ENCODE data around the gene IMMP2L. TPM values are rescaled to one million over a fixed set of nuclear protein-coding genes. Genes with fewer than 3 reads are reported as not detected.
A peak's percentile ranks its signal among the peaks of the same experiment; 100 is the strongest.

Gene IMMP2L
- total RNA-seq, 4 donors from 2014 or later, result 12.0 to 22.2 (median 17.5) TPM

- no peak overlapping the region for H3K4me3 ChIP-seq
- no peak overlapping the region for H3K27ac ChIP-seq (replicated peaks in 1 of 4)
- TF ChIP-seq CTCF (IDR thresholded peaks at IDR 0.05) (no peak), POLR2AphosphoS5 (IDR thresholded peaks at IDR 0.05) (no peak), EP300 (IDR thresholded peaks at IDR 0.05) (no peak), POLR2A (IDR thresholded peaks at IDR 0.05; ENCODE audit: low read depth) (no peak)
- H3K36me3 ChIP-seq, result no peaks in the 10 kb centered on the region
- H3K4me1 ChIP-seq, result peaks cover 6 to 46% (median 39%) of the 10 kb centered on the region in 4 donors
- no peaks in the 10 kb centered on the region for H3K27me3 ChIP-seq
- no peaks in the 10 kb centered on the region for H3K9me3 ChIP-seq
- intact Hi-C loops (cut with DNase I), result loop anchor here (10.0 kb wide), 1 partner anchor 470 kb away; the partner anchor contains the start of gene IMMP2L
- DNase-seq (ENCODE audit: extremely low spot score), result no peak
- 64% methylated on average over 1 of the region's 1 CpG for WGBS
Observed at GRCh38 chr7:111094419-111094818, 467.9 kb downstream of the IMMP2L start.

- no peak overlapping the region for H3K27ac ChIP-seq (replicated peaks in 1 of 4)
- DNase-seq (ENCODE audit: extremely low spot score), result no peak
- H3K4me3 ChIP-seq, result no peak overlapping the region
- no peaks in the 10 kb centered on the region for H3K9me3 ChIP-seq
- no peak for TF ChIP-seq POLR2AphosphoS5 (IDR thresholded peaks at IDR 0.05)
- TF ChIP-seq CTCF (IDR thresholded peaks at IDR 0.05), result no peak
- TF ChIP-seq POLR2A (IDR thresholded peaks at IDR 0.05; ENCODE audit: low read depth), result no peak
- no peak for TF ChIP-seq EP300 (IDR thresholded peaks at IDR 0.05)
- WGBS, result 85% methylated on average over 4 of the region's 4 CpGs
- no peaks in the 10 kb centered on the region for H3K36me3 ChIP-seq
- H3K4me1 ChIP-seq, result peaks cover 6 to 44% (median 39%) of the 10 kb centered on the region in 4 donors
- H3K27me3 ChIP-seq, result no peaks in the 10 kb centered on the region
- intact Hi-C loops (cut with DNase I), result loop anchor here (10.0 kb wide), 1 partner anchor 471 kb away; the partner anchor contains the start of gene IMMP2L
Observed at GRCh38 chr7:111093496-111093895, 468.8 kb downstream of the IMMP2L start.

GRCh38 chr7:111092406-111093236, 469.7 kb downstream of the IMMP2L start:
- 42% methylated on average over 2 of the region's 2 CpGs for WGBS
- intact Hi-C loops (cut with DNase I), result loop anchor here (10.0 kb wide), 1 partner anchor 472 kb away; the partner anchor contains the start of gene IMMP2L
- Histone ChIP-seq H3K27ac (replicated peaks in 1 of 4) (no peak overlapping the region), H3K9me3 (no peaks in the 10 kb centered on the region), H3K4me1 (peaks cover 6 to 39% (median 33%) of the 10 kb centered on the region in 4 donors), H3K27me3 (no peaks in the 10 kb centered on the region), H3K36me3 (no peaks in the 10 kb centered on the region), H3K4me3 (peak overlapping the region; percentile 46 to 55 (median 48))
- TF ChIP-seq POLR2A (IDR thresholded peaks at IDR 0.05; ENCODE audit: low read depth) (no peak), EP300 (IDR thresholded peaks at IDR 0.05) (no peak), CTCF (IDR thresholded peaks at IDR 0.05) (no peak), POLR2AphosphoS5 (IDR thresholded peaks at IDR 0.05) (no peak)
- DNase-seq (ENCODE audit: extremely low spot score), result no peak

GRCh38 chr7:111091593-111092358, 470.5 kb downstream of the IMMP2L start:
- no peak for TF ChIP-seq POLR2AphosphoS5 (IDR thresholded peaks at IDR 0.05)
- TF ChIP-seq CTCF (IDR thresholded peaks at IDR 0.05), result no peak
- TF ChIP-seq POLR2A (IDR thresholded peaks at IDR 0.05; ENCODE audit: low read depth), result no peak
- TF ChIP-seq EP300 (IDR thresholded peaks at IDR 0.05), result no peak
- intact Hi-C loops (cut with DNase I), result loop anchor here (2.0 to 10.0 kb wide), 2 partner anchors 395 to 473 kb away; partner anchors contain the start of gene IMMP2L
- H3K4me3 ChIP-seq, result peak overlapping the region; percentile 46 to 55 (median 48)
- no peaks in the 10 kb centered on the region for H3K36me3 ChIP-seq
- H3K27me3 ChIP-seq, result no peaks in the 10 kb centered on the region
- H3K27ac ChIP-seq (replicated peaks in 1 of 4), result peak overlapping the region in 1 of 4 donors; percentile 16
- WGBS, result 22% methylated on average over 3 of the region's 3 CpGs
- DNase-seq (ENCODE audit: extremely low spot score), result no peak
- H3K4me1 ChIP-seq, result peaks cover 6 to 38% (median 33%) of the 10 kb centered on the region in 4 donors
- no peaks in the 10 kb centered on the region for H3K9me3 ChIP-seq

All from esophagus muscularis mucosa (tissue), 4 donors.